WTC11 (cell line): ENCODE results near the gene TCTN3. TPM values are rescaled to one million over a fixed set of nuclear protein-coding genes. Genes with fewer than 3 reads are reported as not detected.

Source experiments
- ATAC-seq: fragments of 200-7000 bp; cut with Tn5 transposase; 2 replicates; pipeline ENCODE4 v1.10.0; 2021; ENCODE audit warnings: mild to moderate bottlenecking, moderate library complexity
- CTCF ChIA-PET: fragments of 300-600 bp; sonication (Branson Sonifier 250); formaldehyde crosslinking; loops from one replicate; lab custom pipeline; 2021; ENCODE audit warnings: antibody characterized with exemption; lab: Charles Lee
- POLR2A ChIA-PET: fragments of 350-600 bp; sonication (Branson Sonifier 250); formaldehyde crosslinking; loops from one replicate; lab custom pipeline; 2021; ENCODE audit warnings: antibody characterized with exemption; lab: Charles Lee
- DNase-seq: peaks from one replicate; pipeline ENCODE4 v3.0.0; 2021; ENCODE audit warnings: low spot score
- H3K27ac Mint-ChIP-seq: 2 replicates; pipeline ENCODE4 v1.8.0; 2021; ENCODE audit warnings: mixed read lengths
- H3K27me3 Mint-ChIP-seq: 2 replicates; pipeline ENCODE4 v1.8.0; 2021; ENCODE audit warnings: low read depth, mild to moderate bottlenecking, moderate library complexity, mixed read lengths
- H3K36me3 Mint-ChIP-seq: 2 replicates; pipeline ENCODE4 v1.8.0; 2021; ENCODE audit warnings: mixed read lengths
- H3K4me1 Mint-ChIP-seq: 2 replicates; pipeline ENCODE4 v1.8.0; 2022; ENCODE audit warnings: mixed read lengths
- H3K4me3 Mint-ChIP-seq: 2 replicates; pipeline ENCODE4 v1.8.0; 2021; ENCODE audit warnings: mild to moderate bottlenecking, moderate library complexity, mixed read lengths
- H3K9me3 Mint-ChIP-seq: 2 replicates; pipeline ENCODE4 v1.8.0; 2021; ENCODE audit warnings: mixed read lengths
- EMX1 ChIP-seq: fragments of 250-450 bp; sonication (Bioruptor Pico); IDR thresholded peaks from 2 replicates; pipeline ENCODE4 v1.8.0; 2021; ENCODE audit warnings: mild to moderate bottlenecking
- GABPB1 ChIP-seq: sonication (generic); formaldehyde crosslinking; IDR thresholded peaks from 2 replicates; pipeline ENCODE4 v1.8.1; 2023; ENCODE audit warnings: mild to moderate bottlenecking, missing genetic modification reagents
- GTF2I ChIP-seq: fragments of 250-450 bp; sonication (Bioruptor Pico); conservative IDR thresholded peaks from 2 replicates; pipeline ENCODE4 v1.4.0; 2021; ENCODE audit warnings: mild to moderate bottlenecking
- RORB ChIP-seq: fragments of 250-450 bp; sonication (Bioruptor Pico); IDR thresholded peaks from 2 replicates; pipeline ENCODE4 v1.9.0; 2021; ENCODE audit warnings: mild to moderate bottlenecking
- SOX15 ChIP-seq: fragments of 250-450 bp; sonication (Bioruptor Pico); IDR thresholded peaks from 2 replicates; pipeline ENCODE4 v1.9.0; 2021; ENCODE audit warnings: mild to moderate bottlenecking
- ZNF396 ChIP-seq: fragments of 250-450 bp; sonication (Bioruptor Pico); IDR thresholded peaks from 2 replicates; pipeline ENCODE4 v1.8.0; 2021; ENCODE audit warnings: mild to moderate bottlenecking, moderate library complexity, borderline replicate concordance
- ZNF416 ChIP-seq: fragments of 250-450 bp; sonication (Bioruptor Pico); IDR thresholded peaks from 2 replicates; pipeline ENCODE4 v1.9.0; 2021; ENCODE audit warnings: mild to moderate bottlenecking, inconsistent platforms
- total RNA-seq: library from RNA; stranded (reverse); gene quantifications from 3 replicates; pipeline ENCODE4 v1.2.3, GENCODE V29; 2021
- TF ChIP-seq, protein P1 (sequence below): sonication (generic); formaldehyde crosslinking; IDR thresholded peaks from 2 replicates; pipeline ENCODE4 v1.8.0; 2022; ENCODE audit warnings: mild to moderate bottlenecking, missing genetic modification reagents
- TF ChIP-seq, protein P2 (sequence below): sonication (generic); formaldehyde crosslinking; IDR thresholded peaks from 2 replicates; pipeline ENCODE4 v1.8.0; 2022; ENCODE audit warnings: mild to moderate bottlenecking, missing genetic modification reagents
- TF ChIP-seq, protein P3 (sequence below): sonication (generic); formaldehyde crosslinking; IDR thresholded peaks from 2 replicates; pipeline ENCODE4 v1.8.0; 2023; ENCODE audit warnings: missing genetic modification reagents
- TF ChIP-seq, protein P4 (sequence below): sonication (generic); formaldehyde crosslinking; conservative IDR thresholded peaks from 2 replicates; pipeline ENCODE4 v1.8.1; 2022; ENCODE audit warnings: mild to moderate bottlenecking, missing genetic modification reagents
- TF ChIP-seq, protein P5 (sequence below): fragments of 250-450 bp; sonication (Bioruptor Pico); IDR thresholded peaks from 2 replicates; pipeline ENCODE4 v1.8.0; 2021; ENCODE audit warnings: mild to moderate bottlenecking
- TF ChIP-seq, protein P6 (sequence below): sonication (generic); formaldehyde crosslinking; IDR thresholded peaks from 2 replicates; pipeline ENCODE4 v1.8.1; 2023; ENCODE audit warnings: mild to moderate bottlenecking, missing genetic modification reagents, borderline replicate concordance

Gene TCTN3
- total RNA-seq, 1 experiment from 2014 or later = 26.4 TPM

DNA sequence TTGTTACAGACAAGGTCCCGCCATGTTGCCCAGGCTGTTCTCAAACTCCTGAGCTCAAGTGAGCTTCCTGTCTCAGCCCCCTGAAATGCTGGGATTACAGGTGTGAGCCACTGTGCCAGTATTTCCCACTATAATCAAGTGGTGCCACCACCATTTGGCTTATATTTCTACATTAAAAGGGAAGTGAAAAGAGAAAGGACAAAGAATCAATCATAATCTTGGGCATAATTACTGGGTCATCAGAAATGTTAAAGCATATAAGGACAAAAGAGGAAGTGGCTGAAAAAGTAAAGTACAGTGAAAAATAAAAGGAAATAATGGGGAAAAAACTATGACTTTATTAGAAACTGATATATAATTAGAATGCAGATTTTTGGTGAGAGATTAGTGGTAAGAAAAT, 36.5 kb upstream of the TCTN3 start (continued):
- no peak for TF ChIP-seq GTF2I (CRISPR knock-in tag)
- TF ChIP-seq, protein P1, sequence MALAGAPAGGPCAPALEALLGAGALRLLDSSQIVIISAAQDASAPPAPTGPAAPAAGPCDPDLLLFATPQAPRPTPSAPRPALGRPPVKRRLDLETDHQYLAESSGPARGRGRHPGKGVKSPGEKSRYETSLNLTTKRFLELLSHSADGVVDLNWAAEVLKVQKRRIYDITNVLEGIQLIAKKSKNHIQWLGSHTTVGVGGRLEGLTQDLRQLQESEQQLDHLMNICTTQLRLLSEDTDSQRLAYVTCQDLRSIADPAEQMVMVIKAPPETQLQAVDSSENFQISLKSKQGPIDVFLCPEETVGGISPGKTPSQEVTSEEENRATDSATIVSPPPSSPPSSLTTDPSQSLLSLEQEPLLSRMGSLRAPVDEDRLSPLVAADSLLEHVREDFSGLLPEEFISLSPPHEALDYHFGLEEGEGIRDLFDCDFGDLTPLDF (CRISPR knock-in tag) = no peak

DNA sequence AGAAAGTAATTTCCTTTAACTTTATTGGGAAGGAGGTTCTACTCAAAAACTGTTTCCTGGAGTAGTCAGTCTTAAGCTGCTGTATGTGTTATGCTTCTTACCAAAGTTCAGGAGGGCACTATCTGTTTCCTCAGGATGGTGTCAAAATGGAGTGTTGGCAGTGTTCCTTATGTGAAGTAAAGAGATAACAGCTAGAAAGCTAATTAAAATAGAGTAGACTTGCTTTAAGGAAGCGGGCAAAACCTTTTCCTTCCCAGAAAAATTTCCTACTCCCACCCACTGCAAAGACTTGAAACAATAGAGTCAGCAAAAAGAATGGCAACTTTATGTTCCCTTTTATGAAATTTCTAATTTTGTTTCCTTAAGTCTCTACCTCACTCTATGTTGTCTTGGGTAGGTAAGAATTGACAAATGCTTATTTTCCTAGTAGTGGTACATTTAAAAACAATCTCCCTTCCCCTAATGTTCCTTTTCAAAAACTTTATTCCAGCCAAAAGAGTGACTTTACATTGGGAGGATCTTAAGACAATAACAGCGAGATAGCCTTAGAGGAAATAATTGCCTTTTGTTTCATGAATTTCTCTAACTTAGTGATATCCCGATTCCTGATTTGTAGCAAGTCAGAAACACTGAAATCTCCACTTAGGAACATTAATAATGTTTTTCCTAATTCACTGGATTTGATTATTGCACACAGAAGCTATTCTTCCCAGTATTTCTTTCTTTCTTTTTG, 35.8 kb upstream of the TCTN3 start:
- DNase-seq = no peak
- H3K4me1 Mint-ChIP-seq = no peaks in the 10 kb centered on the region
- no peak for ATAC-seq
- no peak overlapping the region for H3K4me3 Mint-ChIP-seq
- ChIA-PET POLR2A (no interaction called here), CTCF (interaction anchor here (0.7 to 1.4 kb wide), 4 partner anchors 12 to 112 kb away, joined by 3 to 6 read pairs (median 4); partner anchors contain the start of gene TCTN3)
- TF ChIP-seq, protein P2, sequence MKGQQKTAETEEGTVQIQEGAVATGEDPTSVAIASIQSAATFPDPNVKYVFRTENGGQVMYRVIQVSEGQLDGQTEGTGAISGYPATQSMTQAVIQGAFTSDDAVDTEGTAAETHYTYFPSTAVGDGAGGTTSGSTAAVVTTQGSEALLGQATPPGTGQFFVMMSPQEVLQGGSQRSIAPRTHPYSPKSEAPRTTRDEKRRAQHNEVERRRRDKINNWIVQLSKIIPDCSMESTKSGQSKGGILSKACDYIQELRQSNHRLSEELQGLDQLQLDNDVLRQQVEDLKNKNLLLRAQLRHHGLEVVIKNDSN (CRISPR knock-in tag) = no peak
- no peak for TF ChIP-seq ZNF396 (CRISPR knock-in tag)
- TF ChIP-seq, protein P3, sequence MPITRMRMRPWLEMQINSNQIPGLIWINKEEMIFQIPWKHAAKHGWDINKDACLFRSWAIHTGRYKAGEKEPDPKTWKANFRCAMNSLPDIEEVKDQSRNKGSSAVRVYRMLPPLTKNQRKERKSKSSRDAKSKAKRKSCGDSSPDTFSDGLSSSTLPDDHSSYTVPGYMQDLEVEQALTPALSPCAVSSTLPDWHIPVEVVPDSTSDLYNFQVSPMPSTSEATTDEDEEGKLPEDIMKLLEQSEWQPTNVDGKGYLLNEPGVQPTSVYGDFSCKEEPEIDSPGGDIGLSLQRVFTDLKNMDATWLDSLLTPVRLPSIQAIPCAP (CRISPR knock-in tag) = no peak
- TF ChIP-seq EMX1 (CRISPR knock-in tag) = no peak
- TF ChIP-seq, protein P4, sequence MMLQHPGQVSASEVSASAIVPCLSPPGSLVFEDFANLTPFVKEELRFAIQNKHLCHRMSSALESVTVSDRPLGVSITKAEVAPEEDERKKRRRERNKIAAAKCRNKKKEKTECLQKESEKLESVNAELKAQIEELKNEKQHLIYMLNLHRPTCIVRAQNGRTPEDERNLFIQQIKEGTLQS (CRISPR knock-in tag) = no peak
- TF ChIP-seq RORB (CRISPR knock-in tag) = no peak
- TF ChIP-seq GABPB1 (CRISPR knock-in tag) = no peak
- TF ChIP-seq SOX15 (CRISPR knock-in tag) = no peak
- TF ChIP-seq, protein P5, sequence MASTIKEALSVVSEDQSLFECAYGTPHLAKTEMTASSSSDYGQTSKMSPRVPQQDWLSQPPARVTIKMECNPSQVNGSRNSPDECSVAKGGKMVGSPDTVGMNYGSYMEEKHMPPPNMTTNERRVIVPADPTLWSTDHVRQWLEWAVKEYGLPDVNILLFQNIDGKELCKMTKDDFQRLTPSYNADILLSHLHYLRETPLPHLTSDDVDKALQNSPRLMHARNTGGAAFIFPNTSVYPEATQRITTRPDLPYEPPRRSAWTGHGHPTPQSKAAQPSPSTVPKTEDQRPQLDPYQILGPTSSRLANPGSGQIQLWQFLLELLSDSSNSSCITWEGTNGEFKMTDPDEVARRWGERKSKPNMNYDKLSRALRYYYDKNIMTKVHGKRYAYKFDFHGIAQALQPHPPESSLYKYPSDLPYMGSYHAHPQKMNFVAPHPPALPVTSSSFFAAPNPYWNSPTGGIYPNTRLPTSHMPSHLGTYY (CRISPR knock-in tag) = no peak
- TF ChIP-seq, protein P6, sequence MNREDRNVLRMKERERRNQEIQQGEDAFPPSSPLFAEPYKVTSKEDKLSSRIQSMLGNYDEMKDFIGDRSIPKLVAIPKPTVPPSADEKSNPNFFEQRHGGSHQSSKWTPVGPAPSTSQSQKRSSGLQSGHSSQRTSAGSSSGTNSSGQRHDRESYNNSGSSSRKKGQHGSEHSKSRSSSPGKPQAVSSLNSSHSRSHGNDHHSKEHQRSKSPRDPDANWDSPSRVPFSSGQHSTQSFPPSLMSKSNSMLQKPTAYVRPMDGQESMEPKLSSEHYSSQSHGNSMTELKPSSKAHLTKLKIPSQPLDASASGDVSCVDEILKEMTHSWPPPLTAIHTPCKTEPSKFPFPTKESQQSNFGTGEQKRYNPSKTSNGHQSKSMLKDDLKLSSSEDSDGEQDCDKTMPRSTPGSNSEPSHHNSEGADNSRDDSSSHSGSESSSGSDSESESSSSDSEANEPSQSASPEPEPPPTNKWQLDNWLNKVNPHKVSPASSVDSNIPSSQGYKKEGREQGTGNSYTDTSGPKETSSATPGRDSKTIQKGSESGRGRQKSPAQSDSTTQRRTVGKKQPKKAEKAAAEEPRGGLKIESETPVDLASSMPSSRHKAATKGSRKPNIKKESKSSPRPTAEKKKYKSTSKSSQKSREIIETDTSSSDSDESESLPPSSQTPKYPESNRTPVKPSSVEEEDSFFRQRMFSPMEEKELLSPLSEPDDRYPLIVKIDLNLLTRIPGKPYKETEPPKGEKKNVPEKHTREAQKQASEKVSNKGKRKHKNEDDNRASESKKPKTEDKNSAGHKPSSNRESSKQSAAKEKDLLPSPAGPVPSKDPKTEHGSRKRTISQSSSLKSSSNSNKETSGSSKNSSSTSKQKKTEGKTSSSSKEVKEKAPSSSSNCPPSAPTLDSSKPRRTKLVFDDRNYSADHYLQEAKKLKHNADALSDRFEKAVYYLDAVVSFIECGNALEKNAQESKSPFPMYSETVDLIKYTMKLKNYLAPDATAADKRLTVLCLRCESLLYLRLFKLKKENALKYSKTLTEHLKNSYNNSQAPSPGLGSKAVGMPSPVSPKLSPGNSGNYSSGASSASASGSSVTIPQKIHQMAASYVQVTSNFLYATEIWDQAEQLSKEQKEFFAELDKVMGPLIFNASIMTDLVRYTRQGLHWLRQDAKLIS (CRISPR knock-in tag) = no peak
- TF ChIP-seq ZNF416 = no peak
- TF ChIP-seq, protein P1 (CRISPR knock-in tag) = no peak
- H3K27ac Mint-ChIP-seq = no peak overlapping the region
- peaks cover 42% of the 10 kb centered on the region for H3K9me3 Mint-ChIP-seq
- peaks cover 10% of the 10 kb centered on the region; the same call in 1 of the 2 replicates for H3K27me3 Mint-ChIP-seq
- peaks cover 24% of the 10 kb centered on the region for H3K36me3 Mint-ChIP-seq
